ENCODE data around the gene CELF2. TPM values are rescaled to one million over a fixed set of nuclear protein-coding genes. Genes with fewer than 3 reads are reported as not detected.

The CELF2 gene
- total and polyA plus RNA-seq, 10 donors, result 13.5 to 180 (median 105) TPM

GRCh38 chr10:11076221-11076620 lies 58.5 kb downstream of the CELF2 start:
- no peak for DNase-seq
- WGBS, 5 donors, result 80 to 86% (median 84%) methylated on average over 4 of the region's 4 CpGs
- Histone ChIP-seq H3K4me1 (no peaks in the 10 kb centered on the region), H3K4me3 (no peak overlapping the region), H3K9me3 (no peaks in the 10 kb centered on the region), H3K36me3 (no peaks in the 10 kb centered on the region), H3K27me3 (replicated peaks in 1 of 7) (peaks cover 0 to 7% (median 0%) of the 10 kb centered on the region in 7 donors), H3K27ac (no peak overlapping the region)
- intact Hi-C loops (cut with DNase I; ENCODE audit: low total_unique reads), result no loop called here
- TF ChIP-seq POLR2A (IDR thresholded peaks at IDR 0.05) (no peak), POLR2AphosphoS5 (IDR thresholded peaks at IDR 0.05) (no peak), CTCF (IDR thresholded peaks at IDR 0.05 in 8 of 11, conservative IDR thresholded peaks at IDR 0.05 in 3 of 11) (no peak)

- Histone ChIP-seq H3K27me3 (replicated peaks in 1 of 7) (no peaks in the 10 kb centered on the region), H3K4me3 (no peak overlapping the region), H3K4me1 (no peaks in the 10 kb centered on the region), H3K27ac (no peak overlapping the region), H3K9me3 (no peaks in the 10 kb centered on the region), H3K36me3 (no peaks in the 10 kb centered on the region)
- TF ChIP-seq POLR2AphosphoS5 (IDR thresholded peaks at IDR 0.05) (no peak), CTCF (IDR thresholded peaks at IDR 0.05 in 8 of 11, conservative IDR thresholded peaks at IDR 0.05 in 3 of 11) (no peak), POLR2A (IDR thresholded peaks at IDR 0.05) (no peak)
- intact Hi-C loops (cut with DNase I; ENCODE audit: low total_unique reads), result no loop called here
- WGBS, 5 donors, result 64 to 82% (median 73%) methylated on average over 3 of the region's 3 CpGs
- no peak for DNase-seq
These were observed 62.9 kb downstream of the CELF2 start for GRCh38 chr10:11080564-11080984.

- no peaks in the 10 kb centered on the region for H3K4me1 ChIP-seq
- 45 to 85% (median 64%) methylated on average over 3 of the region's 3 CpGs for WGBS, 5 donors
- no peak overlapping the region for H3K4me3 ChIP-seq
- TF ChIP-seq POLR2AphosphoS5 (IDR thresholded peaks at IDR 0.05), result no peak
- no peak for TF ChIP-seq POLR2A (IDR thresholded peaks at IDR 0.05)
- TF ChIP-seq CTCF (IDR thresholded peaks at IDR 0.05 in 8 of 11, conservative IDR thresholded peaks at IDR 0.05 in 3 of 11), result no peak
- no peaks in the 10 kb centered on the region for H3K27me3 ChIP-seq (replicated peaks in 1 of 7)
- H3K27ac ChIP-seq, result no peak overlapping the region
- no peaks in the 10 kb centered on the region for H3K9me3 ChIP-seq
- H3K36me3 ChIP-seq, result no peaks in the 10 kb centered on the region
- no peak for DNase-seq
- intact Hi-C loops (cut with DNase I; ENCODE audit: low total_unique reads), result no loop called here
These were observed 63.7 kb downstream of the CELF2 start for GRCh38 chr10:11081408-11081807.

GRCh38 chr10:11082526-11082925 lies 64.9 kb downstream of the CELF2 start:
- WGBS, 5 donors, result 0 to 67% (median 0%) methylated on average over 1 of the region's 1 CpG
- no peaks in the 10 kb centered on the region for H3K36me3 ChIP-seq
- intact Hi-C loops (cut with DNase I; ENCODE audit: low total_unique reads), result no loop called here
- no peaks in the 10 kb centered on the region for H3K27me3 ChIP-seq (replicated peaks in 1 of 7)
- DNase-seq, result no peak
- no peak overlapping the region for H3K27ac ChIP-seq
- no peaks in the 10 kb centered on the region for H3K4me1 ChIP-seq
- no peaks in the 10 kb centered on the region for H3K9me3 ChIP-seq
- TF ChIP-seq CTCF (IDR thresholded peaks at IDR 0.05 in 8 of 11, conservative IDR thresholded peaks at IDR 0.05 in 3 of 11), result no peak
- TF ChIP-seq POLR2A (IDR thresholded peaks at IDR 0.05), result no peak
- no peak for TF ChIP-seq POLR2AphosphoS5 (IDR thresholded peaks at IDR 0.05)
- no peak overlapping the region for H3K4me3 ChIP-seq

Measured in spleen (tissue), 11 donors.